Measurements from ENCODE around the gene PROX2.

Gene PROX2

GRCh38 chr14:74875941-74876913, at the start of gene PROX2:
Gene PROX2, minus strand, starts transcription at chr14:74876145. Its CDS starts 12,311 bp downstream, at chr14:74863834.
- no peak for DNase-seq

GRCh38 chr14:74924061-74924460, 48.1 kb upstream of the PROX2 start:
- no peak for DNase-seq

GRCh38 chr14:74922752-74923401, 46.9 kb upstream of the PROX2 start, which contains the start of gene RPS6KL1:
Gene RPS6KL1, minus strand, starts transcription at chr14:74923260. Its CDS starts 1,719 bp downstream, at chr14:74921541.
- peak; percentile 32 for DNase-seq

- DNase-seq, result no peak
Observed at GRCh38 chr14:74921987-74922751, 46.2 kb upstream of the PROX2 start.

GRCh38 chr14:74921053-74921620, 45.2 kb upstream of the PROX2 start:
- no peak for DNase-seq

GRCh38 chr14:74920281-74920680, 44.3 kb upstream of the PROX2 start:
- DNase-seq, result no peak

- no peak for DNase-seq
Observed at GRCh38 chr14:74919421-74920165, 43.6 kb upstream of the PROX2 start.

GRCh38 chr14:74918380-74918779, 42.4 kb upstream of the PROX2 start:
- no peak for DNase-seq

- no peak for DNase-seq
Observed at GRCh38 chr14:74917646-74918081, 41.7 kb upstream of the PROX2 start.

- no peak for DNase-seq
Observed at GRCh38 chr14:74917178-74917543, 41.2 kb upstream of the PROX2 start.

- DNase-seq, result no peak
Observed at GRCh38 chr14:74915826-74916225, 39.9 kb upstream of the PROX2 start.

GRCh38 chr14:74915426-74915825, 39.5 kb upstream of the PROX2 start:
- DNase-seq, result no peak

GRCh38 chr14:74913986-74914573, 38.1 kb upstream of the PROX2 start:
- no peak for DNase-seq

- DNase-seq, result no peak
Observed at GRCh38 chr14:74913393-74913910, 37.5 kb upstream of the PROX2 start.

GRCh38 chr14:74912801-74913200, 36.9 kb upstream of the PROX2 start:
- DNase-seq, result no peak

GRCh38 chr14:74912111-74912510, 36.2 kb upstream of the PROX2 start:
- DNase-seq, result no peak

- DNase-seq, result no peak
Observed at GRCh38 chr14:74911704-74912103, 35.8 kb upstream of the PROX2 start.

- DNase-seq, result no peak
Observed at GRCh38 chr14:74911221-74911620, 35.3 kb upstream of the PROX2 start.

GRCh38 chr14:74910556-74910955, 34.6 kb upstream of the PROX2 start:
- DNase-seq, result no peak

GRCh38 chr14:74909911-74910310, 34.0 kb upstream of the PROX2 start:
- no peak for DNase-seq

GRCh38 chr14:74909501-74909900, 33.6 kb upstream of the PROX2 start:
- no peak for DNase-seq

Data from activated T-cell treated with anti-CD3 and anti-CD28 coated beads for 4 hours (primary cell).